Activated CD8-positive, alpha-beta memory T cell treated with anti-CD3 and anti-CD28 coated beads, Interleukin-2, amount 50 U/mL, for 48 hours (primary cell): ENCODE measurements around the gene IGSF1.
"Not testable (repeated sequence)": the region's sequence is repeated elsewhere in the genome, so short reads cannot be mapped to it uniquely, and the experiment has no call there.

Experiments
- DNase-seq: peaks from one replicate; pipeline ENCODE4 v3.0.0-alpha.2; 2020

Gene IGSF1

GRCh38 chrX:131264665-131265064 is 24.4 kb downstream of the IGSF1 start:
- no peak for DNase-seq

DNA sequence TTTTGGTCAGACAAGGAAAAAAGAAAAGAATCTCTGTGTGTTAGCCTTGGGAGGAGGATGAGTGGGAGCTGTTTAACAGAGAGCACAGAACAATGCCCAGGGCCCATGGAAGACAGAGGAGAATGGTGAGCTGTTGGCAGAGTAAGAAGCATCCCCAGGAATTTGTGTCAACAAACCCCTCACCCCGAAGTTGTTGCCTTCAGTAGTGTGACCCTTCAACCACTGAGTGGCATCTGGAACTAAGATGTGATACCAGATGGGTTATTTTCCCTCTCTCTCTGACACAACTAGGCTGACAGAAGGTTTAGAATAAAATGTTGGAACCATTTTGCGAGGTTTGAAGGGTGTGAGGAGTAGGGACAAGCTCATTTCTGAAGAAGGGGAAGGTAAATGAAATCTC is 25.1 kb downstream of the IGSF1 start:
- DNase-seq: no peak

DNA sequence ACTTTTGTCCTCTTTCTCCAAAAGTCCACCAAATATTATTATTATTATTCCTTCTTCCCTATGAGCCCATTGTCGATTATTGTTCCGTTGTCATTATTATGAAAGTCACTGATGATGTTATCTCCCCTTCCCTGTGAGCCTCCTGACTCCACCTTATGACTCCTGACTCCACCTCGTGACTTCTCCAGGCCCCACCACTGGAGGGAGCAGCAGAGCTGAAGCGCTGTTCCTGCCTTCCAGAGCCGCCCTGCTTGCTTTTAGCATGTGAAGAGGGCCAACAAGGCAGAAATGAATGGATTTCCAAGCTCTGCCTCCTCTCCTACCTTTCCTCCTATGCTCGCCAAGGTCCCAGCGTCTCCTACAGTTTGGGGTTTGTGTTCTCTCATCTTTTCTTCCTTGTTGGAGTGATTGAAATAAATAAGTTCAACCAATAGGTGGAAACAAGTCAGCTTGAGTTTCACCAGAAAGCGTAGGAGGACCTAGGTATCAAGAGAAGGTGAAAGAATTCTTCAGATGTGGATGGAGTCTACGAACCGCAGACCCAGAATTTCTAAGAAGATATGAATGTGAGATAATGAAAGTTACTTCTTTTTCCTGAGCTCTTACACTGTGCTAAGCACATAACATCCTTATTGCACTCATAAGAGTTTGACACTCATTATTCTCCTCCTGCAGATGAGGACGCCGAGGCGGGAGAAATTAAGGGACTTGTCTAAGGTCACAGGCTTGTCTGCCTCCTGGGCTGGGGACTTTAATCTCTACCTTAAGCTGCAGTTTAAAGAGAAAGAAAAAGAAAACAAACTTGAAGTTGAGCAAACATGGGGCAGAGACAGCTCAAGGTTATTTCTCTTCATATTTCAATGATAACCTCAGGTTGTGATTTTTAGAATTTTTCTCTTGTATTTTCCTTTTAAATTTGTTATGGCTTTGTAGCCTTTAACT is 26.1 kb downstream of the IGSF1 start:
- DNase-seq: no peak

- no peak for DNase-seq
Observed at GRCh38 chrX:131262200-131262599, 26.9 kb downstream of the IGSF1 start.

DNA sequence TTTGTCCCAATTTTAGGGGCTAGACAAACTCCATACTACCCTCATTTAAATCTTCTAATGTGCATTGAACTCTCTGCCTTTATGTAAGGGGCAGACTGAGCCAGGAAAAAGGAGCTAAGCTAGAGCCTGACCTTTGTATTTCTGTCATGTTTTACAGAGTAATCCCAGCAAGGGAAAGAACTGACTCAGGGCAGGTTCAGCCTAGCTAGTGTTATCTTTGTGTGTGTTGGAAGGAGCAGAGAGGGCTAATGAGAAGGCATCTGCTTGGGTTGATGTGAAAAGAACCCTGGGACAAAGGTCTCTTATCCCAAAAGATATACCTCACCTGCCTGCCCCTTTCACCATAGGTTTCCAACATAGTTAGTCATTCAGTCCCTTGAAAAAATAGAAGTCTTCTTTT is 31.7 kb downstream of the IGSF1 start:
- no peak for DNase-seq

DNA sequence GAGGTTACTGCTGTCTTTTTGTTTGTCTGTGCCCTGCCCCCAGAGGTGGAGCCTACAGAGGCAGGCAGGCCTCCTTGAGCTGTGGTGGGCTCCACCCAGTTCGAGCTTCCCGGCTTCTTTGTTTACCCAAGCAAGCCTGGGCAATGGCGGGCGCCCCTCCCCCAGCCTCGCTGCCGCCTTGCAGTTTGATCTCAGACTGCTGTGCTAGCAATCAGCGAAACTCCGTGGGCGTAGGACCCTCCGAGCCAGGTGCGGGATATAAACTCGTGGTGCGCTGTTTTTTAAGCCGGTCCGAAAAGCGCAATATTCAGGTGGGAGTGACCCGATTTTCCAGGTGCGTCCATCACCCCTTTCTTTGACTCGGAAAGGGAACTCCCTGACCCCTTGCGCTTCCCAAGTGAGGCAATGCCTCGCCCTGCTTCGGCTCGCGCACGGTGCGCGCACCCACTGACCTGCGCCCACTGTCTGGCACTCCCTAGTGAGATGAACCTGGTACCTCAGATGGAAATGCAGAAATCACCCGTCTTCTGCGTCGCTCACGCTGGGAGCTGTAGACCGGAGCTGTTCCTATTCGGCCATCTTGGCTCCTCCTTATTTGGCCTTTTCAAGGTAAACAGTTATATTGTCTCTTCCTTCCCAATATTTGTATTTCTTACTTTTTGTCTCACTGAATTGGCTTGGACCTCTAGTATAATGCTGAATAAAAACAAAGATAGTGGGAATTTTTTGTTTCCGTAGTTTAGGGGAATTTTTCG is 37.9 kb downstream of the IGSF1 start:
- DNase-seq: not testable (repeated sequence)

DNA sequence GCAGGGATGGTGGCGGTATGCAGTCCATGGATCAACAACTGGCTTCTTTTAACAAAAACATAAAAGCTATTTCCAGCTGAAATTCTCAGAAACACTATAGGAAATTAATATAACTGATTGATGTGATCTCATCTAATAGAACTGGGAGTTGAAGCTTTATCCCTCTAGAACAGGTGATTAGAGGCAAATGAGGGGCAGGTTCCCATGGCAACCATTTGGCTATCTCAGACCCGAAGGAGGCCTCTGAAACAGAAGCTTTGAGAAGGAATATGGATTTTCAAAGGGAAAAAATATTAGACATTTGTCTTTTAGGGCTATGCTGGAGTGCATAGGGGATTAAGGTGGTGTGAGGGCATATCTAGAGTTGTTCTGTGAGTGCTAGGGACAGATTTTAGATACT is 50.0 kb downstream of the IGSF1 start:
- DNase-seq: no peak

- no peak for DNase-seq
Observed at GRCh38 chrX:131237363-131237762, 51.7 kb downstream of the IGSF1 start.

DNA sequence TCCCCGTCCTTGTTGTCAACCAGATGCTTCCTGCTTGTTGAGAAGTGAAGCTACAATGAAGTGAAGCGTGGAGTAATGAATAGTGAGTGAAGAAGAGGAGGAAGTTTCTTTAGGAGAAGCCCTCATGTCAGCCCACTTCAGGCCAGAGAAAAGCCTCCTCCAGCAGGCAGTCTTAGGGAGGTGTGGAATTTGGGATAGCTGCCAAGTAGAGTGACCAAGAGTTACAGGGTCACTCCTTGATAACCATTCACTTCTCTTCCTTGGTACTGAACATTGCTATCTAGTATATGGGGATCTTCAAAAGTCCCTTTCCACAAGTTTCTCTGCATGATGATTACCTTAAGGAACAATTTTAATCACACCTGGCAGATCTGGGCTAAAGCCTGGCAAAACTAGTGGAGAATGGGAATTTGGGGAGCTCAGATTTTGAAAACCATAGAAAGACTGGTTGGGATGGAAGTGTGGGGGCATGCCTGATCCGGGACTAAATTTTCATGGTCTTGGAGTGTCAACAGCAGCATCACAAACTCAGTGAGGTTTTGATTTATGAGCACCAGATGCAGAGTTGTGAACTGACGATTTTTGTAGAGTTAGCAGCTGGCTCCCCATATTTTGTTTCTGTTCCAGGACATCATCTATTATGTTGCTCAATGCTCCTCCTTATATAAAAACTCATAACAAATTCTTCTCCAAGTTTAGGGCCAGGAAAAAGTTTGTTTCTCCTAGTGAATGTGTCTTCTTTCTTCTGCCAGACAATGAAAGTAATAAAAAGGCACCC is 53.1 kb downstream of the IGSF1 start:
- no peak for DNase-seq

DNA sequence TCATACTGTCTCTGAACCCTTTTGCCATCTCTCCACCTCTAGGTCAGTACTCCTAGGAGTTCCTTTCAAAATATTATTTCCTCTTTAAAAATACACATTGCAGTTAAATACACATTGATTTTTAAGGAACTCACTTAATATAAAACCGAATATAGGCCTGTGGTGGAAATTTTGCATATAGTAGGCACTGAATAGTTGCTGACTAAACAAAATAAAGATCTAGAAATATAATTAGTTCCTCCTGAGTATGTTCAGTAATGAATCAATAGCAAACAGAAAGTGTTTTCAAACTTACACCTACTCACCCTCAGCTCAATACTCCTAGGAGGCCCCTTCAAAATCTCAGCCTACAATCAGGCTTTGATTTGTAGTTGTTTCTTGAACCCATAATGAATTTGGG is 61.5 kb downstream of the IGSF1 start:
- DNase-seq: no peak

GRCh38 chrX:131226591-131226990 is 62.5 kb downstream of the IGSF1 start:
- no peak for DNase-seq

- DNase-seq: no peak
Observed at GRCh38 chrX:131225078-131225477, 64.0 kb downstream of the IGSF1 start.
